Keratinocyte (primary cell): ENCODE measurements around the gene SFMBT1. TPM values are rescaled to one million over a fixed set of nuclear protein-coding genes. Genes with fewer than 3 reads are reported as not detected.

Experiments used
- DNase-seq: peaks from one replicate; pipeline ENCODE4 v3.0.0-alpha.2; 2011; ENCODE audit warnings: low read depth, missing footprints, low spot score
- FAIRE-seq: peaks from 2 replicates; lab custom pipeline; 2011; peaks lifted over from hg19 to GRCh38; lab: Jason Lieb, UNC
- H2AFZ ChIP-seq: 2 replicates; pipeline ENCODE4 v1.6.0; 2012; ENCODE audit warnings: low read length, control low read depth, inconsistent platforms; ENCODE audit not compliant: control insufficient read depth
- H3K27ac ChIP-seq: 2 replicates; pipeline ENCODE4 v1.5.1; 2011; ENCODE audit warnings: low read length; ENCODE audit not compliant: control insufficient read depth, insufficient read depth
- H3K27me3 ChIP-seq: 3 replicates; pipeline ENCODE4 v1.6.0; 2011; ENCODE audit warnings: low read length; ENCODE audit not compliant: control insufficient read depth, insufficient read depth; ENCODE audit errors: extremely low read depth
- H3K36me3 ChIP-seq, 2 experiments: 2 replicates in 1 of 2; 3 replicates in 1 of 2; pipeline ENCODE4 v1.5.1; 2011; ENCODE audit warnings: low read length in 2 of 2, mild to moderate bottlenecking in 1 of 2; ENCODE audit not compliant: control insufficient read depth in 2 of 2, insufficient read depth in 2 of 2; ENCODE audit errors: extremely low read depth in 1 of 2
- H3K4me1 ChIP-seq: 3 replicates; pipeline ENCODE4 v1.5.1; 2011; ENCODE audit warnings: low read length; ENCODE audit not compliant: control insufficient read depth, insufficient read depth; ENCODE audit errors: extremely low read depth
- H3K4me2 ChIP-seq: 3 replicates; pipeline ENCODE4 v1.6.0; 2011; ENCODE audit warnings: low read depth, low read length; ENCODE audit not compliant: control insufficient read depth, insufficient read depth; ENCODE audit errors: extremely low read depth
- H3K4me3 ChIP-seq, 3 experiments: fragments of 200-600 bp in 1 of 3; sonication (generic) in 1 of 3; 2 replicates in 2 of 3; 3 replicates in 1 of 3; pipeline ENCODE4 v1.5.1; 2011 to 2016; ENCODE audit warnings: low read length in 3 of 3, mild to moderate bottlenecking in 3 of 3, control low read depth in 2 of 3, inconsistent platforms in 1 of 3, low read depth in 1 of 3, mixed read lengths in 1 of 3, mixed run types in 1 of 3, moderate library complexity in 1 of 3; ENCODE audit not compliant: control insufficient read depth in 2 of 3, insufficient read depth in 2 of 3; ENCODE audit errors: extremely low read depth in 1 of 3
- H3K79me2 ChIP-seq: 2 replicates; pipeline ENCODE4 v1.6.0; 2012; ENCODE audit warnings: low read length; ENCODE audit not compliant: control insufficient read depth, insufficient read depth
- H3K9ac ChIP-seq: 3 replicates; pipeline ENCODE4 v1.6.0; 2011; ENCODE audit warnings: low read length; ENCODE audit not compliant: control insufficient read depth, insufficient read depth; ENCODE audit errors: extremely low read depth
- H3K9me1 ChIP-seq: 3 replicates; pipeline ENCODE4 v1.6.0; 2011; ENCODE audit warnings: low read length; ENCODE audit not compliant: control insufficient read depth, insufficient read depth; ENCODE audit errors: extremely low read depth
- H3K9me3 ChIP-seq: 2 replicates; pipeline ENCODE4 v1.5.1; 2012; ENCODE audit warnings: low read depth, low read length; ENCODE audit not compliant: control insufficient read depth
- H4K20me1 ChIP-seq: 3 replicates; pipeline ENCODE4 v1.6.0; 2011; ENCODE audit warnings: low read length; ENCODE audit not compliant: control insufficient read depth, insufficient read depth; ENCODE audit errors: extremely low read depth
- CTCF ChIP-seq, 3 experiments: IDR thresholded peaks in 1 of 3; conservative IDR thresholded peaks in 1 of 3; optimal IDR thresholded peaks in 1 of 3; 2 replicates in 2 of 3; 3 replicates in 1 of 3; pipeline versions ENCODE3 to v1.5.1; 2011; ENCODE audit warnings: low read length in 3 of 3, mild to moderate bottlenecking in 3 of 3, moderate library complexity in 2 of 3, control low read depth in 1 of 3, inconsistent platforms in 1 of 3; ENCODE audit not compliant: insufficient read depth in 2 of 3; ENCODE audit errors: extremely low read depth in 1 of 3
- EZH2 ChIP-seq: IDR thresholded peaks from one replicate; pipeline ENCODE4 v1.6.1; 2012; ENCODE audit warnings: inconsistent platforms, mild to moderate bottlenecking, low read length, moderate library complexity
- dilution Hi-C: fragments of 300-500 bp; cut with MboI; formaldehyde crosslinking; loops from one replicate; pipeline ENCODE4 v1.7.0; 2020; ENCODE audit warnings: low sequenced_read_pairs; ENCODE audit not compliant: extremely low pct_ligation_motif_present
- polyA plus RNA-seq, 5 experiments: library from polyadenylated mRNA; depleted of rRNA in 3 of 5; stranded (reverse) in 3 of 5; stranded (forward) in 1 of 5; unstranded in 1 of 5; fragments of >200 nt; gene quantifications; 1 replicate in 1 of 5; 2 replicates in 3 of 5; 3 replicates in 1 of 5; pipeline versions ENCODE4 v1.2.1 to v1.2.3, GENCODE V29; 2011 to 2012; ENCODE audit warnings: missing spikeins in 2 of 5, low read depth in 1 of 5, low replicate concordance in 1 of 5

The SFMBT1 gene
- polyA plus RNA-seq, 1 donor (not counting 4 experiments of a cell fraction or from before 2014, with no cell fraction given), result 4.1 TPM

- Histone ChIP-seq H3K36me3 (peaks cover 0 to 1% of the 10 kb centered on the region in 2 experiments), H3K4me3 (no peak overlapping the region), H3K4me2 (no peak overlapping the region), H3K9me3 (no peaks in the 10 kb centered on the region), H3K4me1 (no peaks in the 10 kb centered on the region), H3K27me3 (no peaks in the 10 kb centered on the region), H3K9ac (no peak overlapping the region), H4K20me1 (no peaks in the 10 kb centered on the region), H3K27ac (no peak overlapping the region), H3K9me1 (no peaks in the 10 kb centered on the region), H2AFZ (no peak overlapping the region), H3K79me2 (no peaks in the 10 kb centered on the region)
- DNase-seq (no peak), FAIRE-seq (no peak)
- dilution Hi-C loops, result no loop called here
- TF ChIP-seq EZH2 (no peak), CTCF (optimal IDR thresholded peaks at IDR 0.05 in 1 of 3, IDR thresholded peaks at IDR 0.05 in 1 of 3, conservative IDR thresholded peaks at IDR 0.05 in 1 of 3; ENCODE audit: extremely low read depth in 1 of 3, insufficient read depth in 2 of 3, low read length in 3 of 3) (no peak)
Measured at GRCh38 chr3:52967398-52967797, 78.5 kb downstream of the SFMBT1 start.

- no peaks in the 10 kb centered on the region for H3K4me1 ChIP-seq
- H3K9me1 ChIP-seq, result no peaks in the 10 kb centered on the region
- no peak overlapping the region for H3K4me3 ChIP-seq
- no peak overlapping the region for H2AFZ ChIP-seq
- no peak overlapping the region for H3K4me2 ChIP-seq
- dilution Hi-C loops, result no loop called here
- H3K79me2 ChIP-seq, result no peaks in the 10 kb centered on the region
- DNase-seq (no peak), FAIRE-seq (no peak)
- no peaks in the 10 kb centered on the region for H4K20me1 ChIP-seq
- no peak overlapping the region for H3K27ac ChIP-seq
- TF ChIP-seq CTCF (optimal IDR thresholded peaks at IDR 0.05 in 1 of 3, IDR thresholded peaks at IDR 0.05 in 1 of 3, conservative IDR thresholded peaks at IDR 0.05 in 1 of 3; ENCODE audit: extremely low read depth in 1 of 3, insufficient read depth in 2 of 3, low read length in 3 of 3) (no peak), EZH2 (no peak)
- no peaks in the 10 kb centered on the region for H3K36me3 ChIP-seq
- no peak overlapping the region for H3K9ac ChIP-seq
- no peaks in the 10 kb centered on the region for H3K9me3 ChIP-seq
- no peaks in the 10 kb centered on the region for H3K27me3 ChIP-seq
Measured at GRCh38 chr3:52962160-52962559, 83.7 kb downstream of the SFMBT1 start.
